ENCODE results near the gene NKD1. TPM values are rescaled to one million over a fixed set of nuclear protein-coding genes. Genes with fewer than 3 reads are reported as not detected.

The NKD1 gene
- total and polyA plus RNA-seq, 2 of the 8 experiments (the other 6 are each of a cell fraction or from before 2014, with no cell fraction given), result 0.70 to 4.5 TPM

- CTCF ChIA-PET (ENCODE audit: partially characterized antibody), result interaction anchor here (1.3 to 1.7 kb wide), 2 partner anchors 8 to 27 kb away, joined by 3 read pairs; no protein-coding TSS in a partner anchor
- FAIRE-seq, result no peak
- no peak for DNase-seq (ENCODE audit: low read depth in 1 of 2, low spot score in 2 of 2)
- TF ChIP-seq GABPA (IDR thresholded peaks at IDR 0.05; ENCODE audit: borderline replicate concordance, insufficient read depth, low read length) (no peak), CHD1 (IDR thresholded peaks at IDR 0.05; ENCODE audit: low read depth, low read length) (no peak), CTCF (IDR thresholded peaks at IDR 0.05; ENCODE audit: control extremely low read depth in 1 of 3, insufficient read depth in 1 of 3, low read depth in 1 of 3, low read length in 3 of 3) (no peak), SP4 (IDR thresholded peaks at IDR 0.05; ENCODE audit: low read length) (no peak), HDAC2 (IDR thresholded peaks at IDR 0.05; ENCODE audit: borderline replicate concordance in 1 of 2, low read depth in 2 of 2, low read length in 2 of 2) (no peak), NRF1 (IDR thresholded peaks at IDR 0.05; ENCODE audit: low read depth, low read length) (no peak), TAF7 (optimal IDR thresholded peaks at IDR 0.05; ENCODE audit: borderline replicate concordance, low read depth, low read length) (no peak), ATF2 (IDR thresholded peaks at IDR 0.05; ENCODE audit: low read length) (no peak), EGR1 (IDR thresholded peaks at IDR 0.05; ENCODE audit: borderline replicate concordance, low read depth, low read length) (no peak), BCL11A (IDR thresholded peaks at IDR 0.05; ENCODE audit: low read depth in 2 of 2, low read length in 2 of 2) (no peak)
These were observed 73.2 kb downstream of the NKD1 start for GRCh38 chr16:50621452-50621792.

More at GRCh38 chr16:50621452-50621792, 73.2 kb downstream of the NKD1 start:
- POLR2A ChIA-PET (ENCODE audit: partially characterized antibody), result no interaction called here
- H2BK15ac ChIP-seq (ENCODE audit: low read length), result no peak overlapping the region
- no peak overlapping the region for H3K4me2 ChIP-seq (ENCODE audit: insufficient read depth in 1 of 2, low read depth in 2 of 2, low read length in 2 of 2)
- no peak overlapping the region for H2AK5ac ChIP-seq (ENCODE audit: low read depth, low read length)
- no peak overlapping the region for H2BK120ac ChIP-seq (replicated peaks; ENCODE audit: low read depth, low read length)
- no peak overlapping the region for H4K5ac ChIP-seq (ENCODE audit: insufficient read length, low read depth, low read length)
- whole genome bisulfite sequencing, 2 experiments (ENCODE audit: extremely low coverage in 1 of 2, insufficient coverage in 1 of 2, insufficient read length in 1 of 2, insufficient replicate concordance in 2 of 2, low coverage in 1 of 2, low lambda C conversion rate in 2 of 2, missing lambda C conversion rate in 1 of 2), result 97% methylated on average over 9 of the region's 9 CpGs; no CpG with 5 or more reads in 1 of the 2 experiments
- H4K8ac ChIP-seq (ENCODE audit: extremely low read depth, insufficient read depth, low read length), result no peak overlapping the region
- H3K9me3 ChIP-seq (ENCODE audit: insufficient read depth in 2 of 2, low read depth in 1 of 2, low read length in 1 of 2), result no peaks in the 10 kb centered on the region
- no peak overlapping the region for H3K23ac ChIP-seq (ENCODE audit: insufficient read length)
- H4K20me1 ChIP-seq (replicated peaks in 1 of 2; ENCODE audit: control insufficient read depth in 1 of 2, insufficient read depth in 2 of 2, low read length in 2 of 2), result no peaks in the 10 kb centered on the region
- no peaks in the 10 kb centered on the region for H3K79me1 ChIP-seq (ENCODE audit: low read depth, low read length)
- no peak overlapping the region for H3K4me3 ChIP-seq (ENCODE audit: extremely low read depth in 1 of 4, insufficient read depth in 2 of 4, low read depth in 3 of 4, low read length in 4 of 4)
- H3K56ac ChIP-seq (replicated peaks; ENCODE audit: insufficient read length, low read depth, low read length), result no peak overlapping the region
- no peak overlapping the region for H4K91ac ChIP-seq (replicated peaks; ENCODE audit: insufficient read length, low read length)
- no peak overlapping the region for H2BK20ac ChIP-seq (ENCODE audit: low read length)
- H3K79me2 ChIP-seq (ENCODE audit: control insufficient read depth in 1 of 2, insufficient read depth in 2 of 2, low read length in 2 of 2), result no peaks in the 10 kb centered on the region
- no peak overlapping the region for H2AFZ ChIP-seq (ENCODE audit: low read length)
- no peak overlapping the region for H3K27ac ChIP-seq (ENCODE audit: low read depth, low read length)
- H2BK12ac ChIP-seq (ENCODE audit: low read depth, low read length), result no peak overlapping the region
- no peak overlapping the region for H2BK5ac ChIP-seq (ENCODE audit: low read depth, low read length)
- H3K4ac ChIP-seq (replicated peaks; ENCODE audit: insufficient read length, low read depth, low read length), result no peak overlapping the region
- H3K23me2 ChIP-seq (ENCODE audit: low read depth, low read length), result no peaks in the 10 kb centered on the region
- H3K14ac ChIP-seq (ENCODE audit: insufficient read length), result no peak overlapping the region
- no peaks in the 10 kb centered on the region for H3K27me3 ChIP-seq (replicated peaks in 1 of 4; ENCODE audit: control insufficient read depth in 3 of 4, extremely low read depth in 1 of 4, insufficient read depth in 3 of 4, low read length in 3 of 4)
- H3K4me1 ChIP-seq (replicated peaks in 1 of 4; ENCODE audit: control insufficient read depth in 3 of 4, insufficient read depth in 4 of 4, low read length in 3 of 4), result peaks cover 0 to 2% (median 1%) of the 10 kb centered on the region in 4 experiments; a peak in 1 of 7 replicates
- H3K9ac ChIP-seq (replicated peaks in 1 of 4; ENCODE audit: extremely low read depth in 1 of 4, low read depth in 3 of 4, low read length in 3 of 4), result no peak overlapping the region
- H3K36me3 ChIP-seq (ENCODE audit: control insufficient read depth in 2 of 4, insufficient read depth in 4 of 4, low read length in 3 of 4), result no peaks in the 10 kb centered on the region
- H3K18ac ChIP-seq (ENCODE audit: extremely low read depth, low read length), result no peak overlapping the region

All from H1 (cell line).